GM18499 (cell line): ENCODE data around the gene LIAS.

Source experiments
- ATAC-seq: cut with Tn5 transposase; IDR thresholded peaks from one replicate; pipeline ENCODE4 v1.9.1; 2021; ENCODE audit warnings: moderate number of reproducible peaks; ENCODE audit not compliant: insufficient read depth, unreplicated experiment

Gene LIAS

GRCh38 chr4:39526765-39527295 lies 68.0 kb downstream of the LIAS start:
- ATAC-seq = no peak

GRCh38 chr4:39527296-39528060 lies 68.6 kb downstream of the LIAS start, which contains the start of gene UGDH:
Gene UGDH, minus strand, starts transcription at chr4:39527439. Its CDS starts 5,927 bp downstream, at chr4:39521512.
- peak; percentile 75 for ATAC-seq

GRCh38 chr4:39528061-39528465 lies 69.2 kb downstream of the LIAS start:
- ATAC-seq = no peak
